ENCODE measurements around the gene DDX10.
"Not testable (repeated sequence)": the region's sequence is repeated elsewhere in the genome, so short reads cannot be mapped to it uniquely, and the experiment has no call there.

DDX10 gene

DNA sequence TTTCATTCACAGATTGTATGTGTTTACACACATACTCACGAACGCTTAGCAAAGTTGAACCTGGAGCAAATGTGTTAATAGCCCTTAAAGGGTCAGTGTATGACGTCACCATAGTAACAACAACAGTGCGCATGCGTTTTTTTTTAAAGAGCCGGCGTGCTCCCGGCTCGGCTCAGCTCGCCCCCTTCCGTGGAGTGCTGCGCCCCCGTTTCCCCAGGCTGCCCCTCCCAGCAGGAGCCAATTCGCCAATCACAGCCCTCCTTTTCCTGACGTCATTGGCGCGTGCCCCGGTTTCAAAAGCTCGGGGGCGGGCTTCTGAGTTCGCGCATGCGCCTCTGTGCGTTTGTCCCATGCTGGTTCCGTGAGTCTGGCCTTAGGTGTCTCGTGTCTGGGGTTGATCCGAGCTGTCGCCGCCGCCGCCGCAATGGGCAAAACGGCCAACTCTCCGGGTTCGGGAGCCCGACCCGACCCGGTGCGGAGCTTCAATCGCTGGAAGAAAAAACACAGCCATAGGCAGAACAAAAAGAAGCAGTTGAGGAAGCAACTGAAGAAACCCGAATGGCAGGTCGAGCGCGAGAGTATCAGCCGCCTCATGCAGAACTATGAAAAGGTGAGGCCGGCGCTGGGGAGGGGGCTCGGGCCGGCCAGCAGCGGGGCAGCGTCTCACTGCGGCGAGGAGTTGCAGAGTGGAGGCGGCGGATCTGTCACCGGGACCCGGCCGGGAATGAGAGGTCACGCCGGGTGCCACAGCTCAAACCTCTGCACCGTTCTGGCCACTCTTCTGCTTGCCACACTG lies at the start of gene DDX10:
DDX10 (plus strand) TSS at position 340 of the 796 bp plus-strand sequence; CDS start at position 425, 85 bp downstream.
- peak; percentile 94 for DNase-seq (ENCODE audit: low read depth)

DNA sequence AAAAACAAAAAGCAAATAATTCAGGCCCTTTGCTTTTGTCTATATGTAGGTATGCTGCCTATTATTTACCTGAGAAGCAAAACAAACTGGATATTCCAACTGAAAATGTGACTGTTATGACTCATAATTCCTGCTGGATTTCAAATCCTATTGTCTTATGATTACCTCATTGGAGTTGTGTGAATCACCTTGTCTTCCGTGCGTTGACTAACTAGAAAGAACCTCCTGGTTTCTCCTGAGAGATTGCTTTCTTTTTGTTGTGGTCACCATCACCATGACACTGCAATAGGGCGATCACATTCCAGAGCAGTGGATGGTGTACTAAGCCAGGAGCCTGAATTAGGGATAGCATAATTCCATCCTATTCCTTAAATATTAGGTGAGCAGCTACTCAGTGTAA lies 48.3 kb upstream of the DDX10 start:
- DNase-seq (ENCODE audit: low read depth), result no peak

DNA sequence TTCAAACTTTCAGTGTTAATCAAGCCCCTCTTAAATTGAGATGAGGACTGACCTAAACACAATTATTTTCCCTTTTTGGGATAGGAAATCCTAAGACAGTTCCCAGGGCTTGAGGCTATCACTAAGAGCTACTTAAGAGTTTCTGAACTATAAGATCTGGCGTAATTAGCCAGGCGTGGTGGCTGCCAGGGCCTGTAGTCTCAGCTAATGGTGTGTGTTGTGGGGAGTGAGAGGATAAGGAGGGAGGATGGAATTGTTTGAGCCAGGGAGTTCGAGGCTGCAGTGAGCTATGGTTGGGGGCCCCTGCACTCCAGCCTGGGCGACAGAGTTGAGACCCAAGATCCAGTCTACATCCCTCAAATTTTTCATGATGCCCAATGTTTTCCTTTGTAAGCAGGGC lies 47.8 kb upstream of the DDX10 start:
- DNase-seq (ENCODE audit: low read depth), result no peak

DNA sequence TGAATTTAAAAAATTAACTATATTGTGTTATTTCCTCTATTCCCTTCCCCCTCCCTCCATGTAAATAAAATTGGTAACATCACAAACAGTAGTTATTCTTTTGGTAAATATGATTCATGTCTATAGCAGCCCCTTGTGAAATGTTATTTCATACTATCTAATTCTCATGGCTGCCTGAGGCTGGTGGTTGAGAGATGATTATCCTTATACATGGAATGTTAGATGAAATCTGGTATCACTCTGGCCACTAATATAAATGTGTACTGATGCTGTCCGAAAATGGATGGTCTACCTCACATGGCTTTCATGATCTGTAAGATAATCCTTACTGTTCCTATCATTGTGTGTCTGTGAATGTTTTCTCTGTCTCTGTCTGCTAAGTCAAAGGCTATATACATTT lies 46.3 kb upstream of the DDX10 start:
- DNase-seq (ENCODE audit: low read depth), result no peak

DNA sequence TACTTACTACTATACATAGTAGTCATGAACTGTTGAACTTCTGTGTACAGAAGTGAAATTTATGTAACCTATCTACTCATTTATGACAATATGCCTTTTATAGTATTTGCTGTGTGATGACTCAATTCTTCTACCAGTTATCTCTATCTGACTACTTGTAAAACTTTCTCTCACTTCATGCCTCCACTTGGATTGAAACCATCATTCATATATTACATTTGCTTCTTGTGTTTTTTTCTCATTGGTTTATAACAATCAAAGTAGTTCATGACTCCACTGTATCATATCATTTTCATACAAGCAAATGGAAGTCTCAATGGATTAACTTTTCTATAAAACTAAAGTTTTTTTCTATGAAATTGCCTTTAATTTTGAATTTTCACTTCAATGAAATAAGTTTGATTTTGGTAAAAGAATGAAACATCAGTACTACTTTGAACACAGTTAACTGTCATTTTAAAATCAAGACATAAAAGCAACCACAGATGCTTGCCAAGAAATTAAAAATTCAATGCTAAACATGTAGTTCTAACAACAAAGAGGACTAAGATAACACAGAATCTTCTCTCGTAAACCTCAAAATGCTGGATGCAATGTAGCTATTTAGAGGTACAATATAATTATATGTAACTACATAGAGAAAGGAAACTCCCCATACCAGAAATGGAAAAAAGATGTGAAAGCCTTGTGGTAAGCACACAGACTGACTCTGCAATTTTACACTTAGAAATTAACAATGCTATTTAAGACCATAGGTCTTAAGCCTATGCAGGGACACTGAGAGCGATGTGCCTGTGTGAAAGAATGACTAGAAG lies 43.7 kb upstream of the DDX10 start:
- DNase-seq (ENCODE audit: low read depth), result no peak

DNA sequence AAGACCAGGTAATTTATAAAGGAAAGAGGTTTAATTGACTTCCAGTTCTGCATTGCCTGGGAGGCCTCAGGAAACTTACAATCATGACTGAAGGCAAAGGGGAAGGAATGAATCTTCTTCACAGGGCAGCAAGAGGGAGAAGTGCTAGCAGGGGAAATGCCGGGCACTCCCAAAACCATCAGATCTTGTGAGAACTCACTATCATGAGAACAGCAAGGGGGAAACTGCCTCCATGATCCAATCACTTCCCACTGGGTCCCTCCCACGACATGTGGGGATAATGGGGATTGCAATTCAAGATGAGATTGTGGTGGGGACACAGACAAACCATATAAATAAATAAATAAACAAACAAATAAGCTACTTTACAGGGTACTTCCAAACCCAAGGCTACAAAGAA lies 42.5 kb upstream of the DDX10 start:
- DNase-seq (ENCODE audit: low read depth), result no peak

DNA sequence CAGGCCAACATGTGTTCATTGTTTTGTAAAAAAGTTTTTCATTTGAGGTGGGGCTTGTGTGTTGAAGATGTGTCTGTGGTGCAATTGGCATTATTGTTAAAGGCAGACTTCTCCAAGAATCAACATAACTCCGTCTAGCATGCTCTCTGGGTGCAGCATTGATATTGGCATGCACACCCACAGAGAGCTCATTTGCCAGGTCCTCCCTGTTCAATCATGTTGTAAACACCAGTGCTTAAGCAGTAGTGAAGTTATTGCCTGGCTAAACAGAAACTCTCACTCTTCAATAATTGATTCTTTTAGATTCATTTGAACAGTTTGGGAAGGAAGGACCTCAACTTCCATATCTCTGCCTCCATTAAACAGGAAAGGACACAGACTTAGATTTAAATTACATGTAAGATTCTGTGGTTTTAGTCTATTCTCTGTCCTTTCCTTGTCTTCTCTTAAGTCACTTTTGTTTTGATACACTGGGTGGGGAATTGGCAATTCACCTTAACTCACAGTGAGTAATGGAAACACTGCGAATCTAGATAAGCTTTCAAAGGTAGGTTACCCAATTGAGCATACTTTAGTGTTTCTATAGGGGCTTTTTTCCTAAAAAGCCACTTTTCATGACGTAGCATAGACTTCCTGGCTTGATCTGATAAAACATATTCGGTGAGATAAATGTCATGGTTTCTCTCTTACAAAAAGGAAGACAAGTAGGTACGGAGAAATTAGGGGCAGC lies 40.5 kb upstream of the DDX10 start:
- no peak for DNase-seq (ENCODE audit: low read depth)

DNA sequence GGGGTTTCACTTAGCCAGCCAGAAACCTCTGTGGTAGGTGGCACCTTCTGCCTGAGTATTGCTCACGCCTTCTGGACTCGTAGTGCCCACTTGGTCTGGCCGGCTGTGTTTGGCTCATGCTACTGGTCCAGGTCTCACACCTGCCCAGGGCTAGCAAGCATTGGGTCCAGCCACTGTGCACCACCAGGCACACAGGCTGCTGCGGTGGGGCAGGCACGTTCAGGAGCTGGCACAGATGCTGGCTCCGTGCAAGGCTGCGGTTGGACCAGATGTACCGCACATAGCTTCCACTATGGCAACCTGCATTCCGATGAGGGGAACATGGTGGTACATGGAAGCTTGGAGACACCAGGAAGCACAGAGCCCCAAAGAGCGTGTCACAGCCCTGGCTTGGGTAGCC lies 36.5 kb upstream of the DDX10 start:
- DNase-seq (ENCODE audit: low read depth), result no peak

DNA sequence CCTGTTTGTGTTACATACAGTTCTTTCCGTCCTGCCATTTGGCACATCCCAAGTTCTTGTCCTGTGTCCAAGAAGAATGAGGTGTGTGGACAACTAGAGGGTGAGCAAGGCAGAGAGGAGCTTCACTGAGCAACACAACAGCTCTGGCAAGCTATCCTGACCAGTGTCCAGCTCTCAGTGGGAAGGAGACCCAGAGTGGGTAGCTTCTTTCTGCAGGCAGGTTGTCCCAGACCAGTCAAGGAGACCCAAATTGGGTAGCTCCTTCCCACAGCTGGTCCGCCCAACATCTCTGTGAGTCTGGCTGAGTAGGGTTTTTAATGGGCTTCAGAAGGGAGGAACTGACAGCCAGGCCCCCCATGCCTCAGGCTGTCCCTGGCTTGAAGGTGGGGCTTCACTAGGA lies 36.1 kb upstream of the DDX10 start:
- no peak for DNase-seq (ENCODE audit: low read depth)

DNA sequence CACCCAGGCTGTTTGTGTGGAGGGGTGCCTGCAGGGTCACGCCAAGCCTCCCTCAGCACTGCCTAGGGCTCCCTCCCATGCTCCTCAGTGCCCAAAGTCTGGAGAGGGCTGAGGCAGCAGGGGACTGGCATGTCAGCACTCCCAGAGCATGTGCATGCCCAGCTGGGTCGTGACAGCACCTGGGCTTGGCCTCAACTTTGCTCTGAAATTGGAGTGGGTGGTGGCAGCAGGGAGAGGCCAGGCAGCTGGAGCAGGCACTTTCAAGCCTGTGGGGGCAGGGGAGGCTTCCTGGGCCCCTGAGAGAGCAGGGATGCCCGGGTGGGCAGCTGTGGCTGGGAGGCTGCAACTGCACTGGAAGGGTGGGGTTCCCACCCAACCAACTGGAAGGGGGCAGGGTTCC lies 35.6 kb upstream of the DDX10 start:
- no peak for DNase-seq (ENCODE audit: low read depth)

DNA sequence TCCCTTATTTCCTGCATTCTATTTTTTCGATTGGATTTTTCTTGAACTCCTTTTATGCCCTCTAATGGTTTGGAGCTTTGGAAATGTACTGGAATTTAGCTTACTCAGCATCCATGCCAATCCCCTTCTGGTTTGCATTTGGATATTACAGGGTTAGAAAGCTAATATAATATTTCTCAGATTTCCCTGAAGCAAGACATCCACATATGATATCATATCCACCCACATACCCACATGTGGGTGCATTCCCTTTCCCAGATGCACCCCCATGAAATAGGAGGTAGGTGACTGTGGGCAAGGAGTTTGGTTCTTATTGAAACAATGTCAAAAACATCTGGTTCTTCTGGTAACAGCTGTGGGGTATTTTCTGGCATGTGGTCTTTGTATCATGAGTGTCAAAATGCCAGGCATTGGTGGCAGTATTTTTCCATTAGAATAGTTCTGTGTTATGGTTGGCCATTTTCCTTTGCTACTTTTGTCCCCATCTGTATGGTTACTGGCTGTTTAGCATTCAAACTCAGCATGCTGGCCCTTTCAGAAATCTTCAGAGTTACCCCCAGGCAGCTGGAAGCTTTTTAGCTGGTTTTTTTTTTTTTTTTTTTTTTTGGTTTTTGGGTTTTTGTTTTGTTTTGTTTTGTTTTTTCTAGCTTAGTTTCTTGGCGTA lies 32.7 kb upstream of the DDX10 start:
- DNase-seq (ENCODE audit: low read depth), result no peak

DNA sequence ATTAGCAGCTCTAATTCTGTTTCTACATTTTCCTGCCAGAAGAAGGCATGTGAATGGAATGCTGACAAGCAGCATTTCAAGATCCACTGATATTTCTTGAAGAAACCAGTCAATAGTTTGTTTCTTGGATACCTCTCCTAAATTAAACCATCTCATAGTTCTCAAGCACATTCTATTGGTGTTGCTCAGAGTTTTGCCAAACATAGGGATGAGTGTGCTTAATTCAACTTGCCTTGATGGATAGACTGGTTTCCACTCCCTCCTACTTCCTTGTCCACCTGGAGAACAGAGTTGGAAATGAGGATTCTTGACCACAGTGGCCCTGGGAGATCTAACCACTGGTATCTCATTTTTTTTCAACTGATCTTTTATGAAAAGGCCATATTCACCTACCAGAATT lies 29.8 kb upstream of the DDX10 start:
- DNase-seq (ENCODE audit: low read depth), result no peak

DNA sequence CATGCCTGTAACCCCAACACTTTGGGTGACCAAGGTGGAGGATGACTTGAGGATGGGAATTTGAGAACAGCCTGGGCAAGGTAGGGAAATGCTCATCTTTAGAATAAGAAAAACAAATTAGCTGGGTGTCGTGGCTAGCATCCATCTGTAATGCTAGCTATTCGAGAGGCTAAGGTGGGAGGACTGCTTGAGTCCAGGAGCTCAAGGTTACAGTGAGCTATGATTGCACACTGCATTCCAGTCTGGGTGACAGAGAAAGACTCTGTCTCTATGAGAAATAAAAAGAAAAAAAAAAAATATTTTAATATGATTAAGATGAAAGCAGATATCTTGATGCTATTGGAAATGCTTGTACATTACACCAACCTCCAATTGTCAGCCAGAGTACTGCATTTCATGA lies 28.6 kb upstream of the DDX10 start:
- DNase-seq (ENCODE audit: low read depth), result no peak

DNA sequence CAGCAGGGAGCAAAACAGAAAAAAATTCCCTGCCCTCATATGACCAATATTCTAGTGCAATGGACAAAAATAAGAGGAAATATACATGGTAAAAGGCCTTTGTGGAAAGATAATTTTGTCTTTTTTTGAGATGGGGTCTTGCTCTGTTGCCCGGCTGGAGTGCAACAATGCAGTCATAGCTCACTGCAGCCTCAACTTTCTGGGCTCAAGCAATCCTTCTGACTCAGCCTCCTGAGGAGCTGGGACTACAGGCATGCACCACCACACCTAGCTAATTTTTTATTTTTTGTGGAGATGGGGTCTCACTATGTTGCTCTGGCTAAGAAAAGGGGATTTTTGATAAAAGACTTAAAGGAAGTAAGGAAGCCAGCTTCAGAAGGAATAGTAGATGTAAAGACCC lies 25.7 kb upstream of the DDX10 start:
- no peak for DNase-seq (ENCODE audit: low read depth)

DNA sequence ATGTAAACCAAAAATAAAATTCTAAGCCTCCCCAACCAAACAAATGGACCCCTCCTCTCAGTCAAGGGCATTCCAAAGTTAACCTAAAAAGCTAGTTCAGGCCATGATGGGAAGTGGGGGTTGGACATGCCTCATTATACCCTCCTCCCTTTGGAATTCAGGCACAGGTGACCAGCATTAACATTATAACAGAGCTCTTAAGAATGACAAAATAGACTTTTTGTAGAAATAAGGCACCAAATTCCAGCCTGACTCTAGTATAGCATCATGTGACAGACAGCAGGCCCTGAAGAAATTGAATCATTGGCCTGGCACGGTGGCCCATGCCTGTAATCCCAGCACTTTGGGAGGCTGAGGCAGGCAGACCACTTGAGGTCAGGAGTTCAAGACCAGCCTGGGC lies 23.1 kb upstream of the DDX10 start:
- DNase-seq (ENCODE audit: low read depth), result not testable (repeated sequence)

DNA sequence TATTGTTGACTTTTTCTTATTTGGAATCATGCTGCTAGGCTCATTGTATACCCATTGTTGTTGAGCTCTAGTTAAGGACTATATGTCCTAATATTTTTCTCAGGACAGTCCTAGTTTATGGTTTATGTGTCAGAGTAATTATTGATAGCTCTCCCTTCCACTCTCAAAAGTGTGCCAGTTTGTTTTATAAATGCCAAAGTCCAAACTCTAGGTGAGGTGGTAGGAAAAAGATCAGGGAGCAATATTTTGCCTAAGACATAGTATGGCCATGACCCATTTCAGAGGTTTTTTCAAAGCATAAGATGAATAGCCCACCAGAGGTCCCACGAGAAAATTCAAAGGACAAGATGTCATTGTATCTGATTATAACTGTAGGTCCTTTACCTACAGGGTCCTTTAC lies 20.9 kb upstream of the DDX10 start:
- DNase-seq (ENCODE audit: low read depth), result no peak

DNA sequence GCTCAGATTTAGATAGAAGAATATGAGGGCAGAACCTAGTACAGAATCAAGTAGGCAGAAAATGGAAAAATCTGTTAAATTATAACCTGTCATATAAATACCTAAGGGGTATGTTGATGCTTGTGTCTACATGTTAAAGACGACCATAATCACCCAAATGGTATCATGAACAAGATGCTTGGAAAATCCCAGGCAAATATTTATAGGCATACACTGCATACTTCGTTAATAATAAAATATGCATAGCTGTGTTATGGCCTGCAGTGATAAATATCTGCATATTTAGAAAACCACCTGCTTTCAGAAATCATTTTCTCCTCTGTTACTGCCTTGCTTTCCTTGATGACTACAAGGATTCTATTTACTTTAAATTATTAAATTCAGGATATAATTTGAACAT lies 18.9 kb upstream of the DDX10 start:
- no peak for DNase-seq (ENCODE audit: low read depth)

DNA sequence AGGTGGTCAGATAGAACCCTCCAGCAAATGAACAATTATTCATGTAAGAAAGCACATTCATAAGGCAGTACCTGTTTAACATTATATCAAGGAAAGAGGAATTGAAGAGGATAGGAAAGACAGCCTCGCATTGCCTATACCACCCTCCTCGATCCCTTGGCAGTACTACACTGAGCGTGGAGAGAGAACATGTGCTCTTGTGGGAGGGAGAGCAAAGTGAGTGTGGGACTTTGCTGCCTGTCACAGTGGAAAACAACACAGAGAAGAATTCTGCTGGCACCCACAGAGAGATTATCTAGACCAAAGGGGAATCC lies 17.5 kb upstream of the DDX10 start:
- DNase-seq (ENCODE audit: low read depth), result no peak

DNA sequence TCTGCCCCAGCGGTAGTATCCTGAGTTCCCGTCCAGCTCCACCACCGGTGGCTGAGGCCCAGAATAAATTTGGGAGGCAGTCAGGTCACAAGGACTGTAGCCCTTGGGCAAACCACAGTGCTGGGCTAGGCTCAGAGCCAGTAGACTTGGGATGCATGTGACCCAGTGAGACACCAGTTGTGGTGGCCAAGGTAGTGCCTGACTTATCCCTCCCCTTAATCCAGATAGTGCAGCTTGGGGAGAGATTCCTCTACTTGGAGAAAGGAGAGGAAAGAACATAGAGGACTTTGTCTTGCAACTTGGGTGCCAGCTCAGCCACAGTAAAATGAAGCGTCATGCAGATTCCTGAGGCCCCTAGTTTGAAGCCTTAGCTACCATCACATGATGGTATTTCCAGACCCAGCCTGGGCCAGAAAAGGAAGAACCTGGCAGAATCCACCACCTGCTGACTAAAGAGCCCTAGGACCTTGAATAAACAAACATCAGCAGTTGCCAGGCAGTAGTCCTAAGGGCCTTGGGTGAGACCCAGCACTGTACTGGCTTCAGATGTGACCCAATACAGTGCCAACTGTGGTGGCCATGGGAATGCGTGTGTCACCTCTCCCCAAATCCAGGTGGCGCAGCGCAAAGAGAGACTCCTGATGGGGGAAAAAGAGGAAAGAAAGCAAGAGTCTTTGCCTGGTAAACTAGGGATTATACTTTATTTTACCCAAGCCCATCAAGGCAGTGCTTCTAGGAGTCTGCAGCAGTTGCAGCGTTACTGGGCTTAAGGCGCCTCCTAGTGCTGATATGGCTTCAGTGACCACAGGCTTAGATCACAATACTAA lies 17.0 kb upstream of the DDX10 start:
- DNase-seq (ENCODE audit: low read depth), result no peak

DNA sequence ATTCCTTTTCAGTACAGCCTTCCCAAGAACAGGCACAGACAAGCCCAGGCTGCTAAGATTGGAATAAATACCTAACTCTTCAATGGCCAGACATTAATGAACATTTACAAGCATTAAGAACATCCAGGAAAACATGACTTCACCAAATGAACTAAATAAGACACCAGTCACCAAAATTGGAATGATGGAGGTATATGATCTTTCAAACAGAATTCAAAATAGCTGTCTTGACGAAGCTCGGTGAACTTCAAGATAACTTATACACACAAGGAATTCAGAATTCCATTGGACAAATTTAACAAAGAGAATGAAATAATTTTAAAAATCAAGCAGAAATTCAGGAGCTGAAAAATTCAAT lies 16.4 kb upstream of the DDX10 start:
- no peak for DNase-seq (ENCODE audit: low read depth)

DNA sequence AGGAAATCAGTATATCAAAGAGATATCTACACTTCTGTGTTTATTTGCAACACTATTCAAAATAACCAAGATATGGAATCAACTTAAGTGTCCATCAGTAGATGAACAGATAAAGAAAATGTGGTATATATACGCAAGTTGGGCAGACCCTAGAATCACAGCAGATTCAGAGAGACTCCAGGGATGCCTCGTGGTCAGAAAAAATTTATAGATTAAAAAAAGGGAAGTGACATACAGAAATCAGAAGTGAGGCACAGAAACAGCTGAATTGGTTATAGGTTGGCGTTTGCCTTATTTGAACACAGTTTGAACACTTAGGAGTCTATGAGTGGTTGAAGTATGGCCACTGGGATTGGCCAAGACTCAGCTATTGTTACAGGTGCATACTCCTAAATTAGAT lies 10.8 kb upstream of the DDX10 start:
- DNase-seq (ENCODE audit: low read depth), result not testable (repeated sequence)

Measured in stimulated activated CD8-positive, alpha-beta memory T cell treated with anti-CD3 and anti-CD28 coated beads, Interleukin-15, amount 100 ng/mL, for 24 hours (primary cell).